ENCODE results near the gene CALU.

Gene CALU

DNA sequence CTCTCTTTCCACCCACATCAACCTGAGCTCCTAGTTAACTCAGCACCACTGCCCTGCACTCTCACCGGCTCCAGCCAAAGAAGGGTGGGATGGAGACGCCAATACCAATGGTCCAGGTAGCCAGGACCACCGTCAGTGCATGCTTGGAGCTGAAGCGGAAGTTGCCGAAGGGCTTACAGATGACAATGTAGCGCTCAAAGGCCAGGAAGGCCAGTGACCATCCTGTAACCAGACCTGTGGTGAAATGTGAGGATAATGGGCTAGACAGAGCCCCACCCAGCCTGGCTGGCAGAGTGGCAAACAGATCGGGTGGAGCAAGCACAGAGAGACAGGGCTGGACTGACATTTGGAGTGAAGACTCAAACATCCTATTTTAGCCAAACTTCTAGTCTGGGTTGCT is 35.8 kb downstream of the CALU start:
- Mint-ChIP-seq H3K27me3 (no peaks in the 10 kb centered on the region), H3K9me3 (peaks cover 7% of the 10 kb centered on the region), H3K27ac (no peak overlapping the region), H3K36me3 (peaks cover 20% of the 10 kb centered on the region), H3K4me3 (no peak overlapping the region), H3K4me1 (no peaks in the 10 kb centered on the region)
- no peak for ATAC-seq (ENCODE audit: low read depth)
- DNase-seq (ENCODE audit: low spot score in 2 of 2): no peak

DNA sequence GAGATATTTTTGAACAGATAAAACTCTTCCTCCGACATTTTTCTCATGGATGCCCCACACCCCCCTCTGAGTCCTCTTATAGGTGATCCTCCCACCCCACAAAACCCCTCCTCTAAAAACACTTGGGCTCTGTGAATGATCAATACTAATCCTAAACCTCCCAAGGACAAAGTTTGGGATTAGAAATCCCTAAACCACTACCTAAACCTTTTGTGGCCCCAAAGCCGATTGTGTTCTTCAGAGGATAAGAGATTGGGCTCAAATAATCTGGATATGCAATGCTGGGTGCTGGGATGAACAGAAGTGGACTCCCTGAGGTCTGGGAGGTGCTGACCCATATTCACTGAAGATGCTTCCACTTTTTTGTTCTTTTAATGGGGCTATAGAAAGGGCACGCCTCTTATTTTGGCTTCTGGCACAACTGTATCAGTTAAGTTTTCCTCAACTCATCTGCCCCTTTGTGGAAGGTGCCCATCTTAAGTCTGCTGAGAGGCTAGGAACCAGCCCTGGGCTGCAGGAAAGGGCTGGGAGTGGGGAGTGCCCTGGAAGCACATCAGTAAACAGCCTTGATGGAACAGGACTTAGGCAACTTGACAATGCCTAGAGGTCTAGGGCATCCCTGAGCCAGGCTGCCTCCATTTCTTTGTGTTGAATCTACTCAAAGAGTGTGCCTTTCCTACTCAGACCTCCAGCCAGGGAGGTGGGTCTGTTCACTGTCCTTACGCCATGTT is 36.8 kb downstream of the CALU start, which contains the start of gene OPN1SW:
Gene OPN1SW, minus strand, starts transcription at position 51 of the 731 bp plus-strand sequence. Its CDS starts 13 bp downstream, at position 38.
- no peak for ATAC-seq (ENCODE audit: low read depth)
- no peak within 1 kb of the TSS for H3K27ac Mint-ChIP-seq

DNA sequence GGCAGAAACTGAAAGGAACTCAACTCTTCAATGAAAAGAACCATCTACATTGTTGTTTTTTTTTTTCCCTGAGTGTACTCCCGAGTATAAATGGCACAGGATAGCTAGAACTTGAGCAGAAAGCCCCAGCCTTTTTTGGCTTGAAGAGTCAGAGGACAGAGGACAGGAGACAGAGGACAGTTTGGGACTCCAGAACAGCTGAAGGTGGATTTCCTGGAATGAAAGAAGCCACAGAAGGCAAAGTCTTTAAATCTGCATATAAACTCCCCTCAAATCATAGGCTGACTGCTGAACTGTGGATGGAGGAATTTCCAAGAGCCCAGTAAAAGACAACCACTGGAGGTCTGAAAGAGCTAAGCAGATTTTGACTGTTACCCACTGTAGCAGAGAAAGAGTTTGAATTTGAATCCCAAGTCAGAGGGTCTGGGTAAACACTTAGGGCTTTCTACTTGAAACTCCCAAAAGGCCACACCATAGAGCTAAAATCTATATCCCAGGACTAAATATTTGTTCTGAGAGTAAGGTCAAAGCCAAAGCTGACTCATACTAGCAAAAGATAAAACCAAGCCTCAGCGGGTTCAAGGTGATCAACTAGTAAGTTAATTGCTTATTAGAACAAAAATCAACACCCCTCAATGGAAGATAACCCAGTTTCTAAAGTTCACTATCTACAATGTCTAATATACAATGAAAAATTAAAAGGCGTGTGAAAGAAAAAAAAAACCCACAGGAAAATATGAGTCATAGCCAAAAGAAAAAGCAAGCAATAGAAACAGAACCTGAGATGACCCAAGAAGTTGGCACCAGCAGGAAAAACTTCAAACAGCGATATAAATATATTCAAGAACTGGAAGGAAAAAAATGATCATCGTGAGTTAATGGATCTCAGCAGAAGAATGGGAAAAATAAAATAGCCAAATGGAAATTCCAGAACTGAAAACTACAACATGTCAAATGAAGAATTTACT is 38.3 kb downstream of the CALU start:
- DNase-seq (ENCODE audit: low spot score in 2 of 2) (no peak), ATAC-seq (ENCODE audit: low read depth) (no peak)
- Mint-ChIP-seq H3K27ac (no peak overlapping the region), H3K4me3 (no peak overlapping the region), H3K27me3 (no peaks in the 10 kb centered on the region), H3K36me3 (peaks cover 12% of the 10 kb centered on the region), H3K9me3 (peaks cover 7% of the 10 kb centered on the region), H3K4me1 (no peaks in the 10 kb centered on the region)

More for the DNA sequence above, 36.8 kb downstream of the CALU start, which contains the start of gene OPN1SW:
- Mint-ChIP-seq H3K36me3 (peaks cover 14% of the 10 kb centered on the region), H3K27me3 (no peaks in the 10 kb centered on the region), H3K4me3 (no peak within 1 kb of the TSS), H3K4me1 (no peaks in the 10 kb centered on the region), H3K9me3 (peaks cover 7% of the 10 kb centered on the region)
- DNase-seq (ENCODE audit: low spot score in 2 of 2): no peak

DNA sequence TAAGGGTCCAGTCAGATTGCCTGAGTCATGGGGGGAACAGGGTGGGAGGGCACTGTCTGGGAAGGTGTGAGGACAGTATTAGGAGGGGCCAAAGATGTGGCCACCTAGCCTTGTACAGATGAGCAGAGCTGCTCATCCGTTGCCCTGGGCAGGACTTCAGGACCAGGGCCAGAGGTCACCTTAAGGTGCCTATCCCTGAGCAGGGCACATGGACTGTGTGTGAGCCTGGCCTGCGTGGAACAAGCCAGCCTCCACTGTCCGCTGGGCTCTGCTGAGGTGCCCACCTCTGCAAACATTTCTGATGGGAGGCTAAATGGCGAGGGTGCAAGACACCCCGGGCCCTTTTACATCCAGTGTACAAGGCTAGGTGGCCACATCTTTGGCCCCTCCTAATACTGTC is 39.8 kb downstream of the CALU start:
- ATAC-seq (ENCODE audit: low read depth) (no peak), DNase-seq (ENCODE audit: low spot score in 2 of 2) (no peak)
- no peak overlapping the region for H3K27ac Mint-ChIP-seq
- H3K4me3 Mint-ChIP-seq: no peak overlapping the region
- peaks cover 6% of the 10 kb centered on the region for H3K36me3 Mint-ChIP-seq
- H3K9me3 Mint-ChIP-seq: peaks cover 7% of the 10 kb centered on the region
- no peaks in the 10 kb centered on the region for H3K27me3 Mint-ChIP-seq
- H3K4me1 Mint-ChIP-seq: no peaks in the 10 kb centered on the region

DNA sequence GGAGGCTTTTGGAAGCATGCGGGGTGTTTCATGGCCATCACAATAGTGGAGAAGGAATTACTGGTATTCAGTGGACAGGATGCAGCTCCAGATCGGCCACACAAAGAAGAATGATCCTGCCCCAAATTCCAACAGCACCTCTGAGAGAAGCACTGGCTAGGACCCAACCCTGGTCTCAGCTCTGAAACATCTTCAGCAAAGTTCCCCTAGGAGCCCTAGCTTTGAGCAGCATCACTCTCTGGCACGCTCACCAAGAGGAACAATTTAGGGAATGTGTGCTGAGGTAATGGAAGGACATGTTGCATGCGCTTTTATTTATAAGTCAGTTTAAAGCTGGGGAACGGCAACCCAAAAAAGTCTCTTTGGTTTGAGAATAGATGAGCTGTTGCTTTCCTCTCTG is 42.0 kb downstream of the CALU start:
- H3K4me1 Mint-ChIP-seq: no peaks in the 10 kb centered on the region
- no peak overlapping the region for H3K27ac Mint-ChIP-seq
- peaks cover 3% of the 10 kb centered on the region for H3K36me3 Mint-ChIP-seq
- H3K9me3 Mint-ChIP-seq: peaks cover 8% of the 10 kb centered on the region
- ATAC-seq (ENCODE audit: low read depth) (no peak), DNase-seq (ENCODE audit: low spot score in 2 of 2) (no peak)
- no peaks in the 10 kb centered on the region for H3K27me3 Mint-ChIP-seq
- H3K4me3 Mint-ChIP-seq: no peak overlapping the region

DNA sequence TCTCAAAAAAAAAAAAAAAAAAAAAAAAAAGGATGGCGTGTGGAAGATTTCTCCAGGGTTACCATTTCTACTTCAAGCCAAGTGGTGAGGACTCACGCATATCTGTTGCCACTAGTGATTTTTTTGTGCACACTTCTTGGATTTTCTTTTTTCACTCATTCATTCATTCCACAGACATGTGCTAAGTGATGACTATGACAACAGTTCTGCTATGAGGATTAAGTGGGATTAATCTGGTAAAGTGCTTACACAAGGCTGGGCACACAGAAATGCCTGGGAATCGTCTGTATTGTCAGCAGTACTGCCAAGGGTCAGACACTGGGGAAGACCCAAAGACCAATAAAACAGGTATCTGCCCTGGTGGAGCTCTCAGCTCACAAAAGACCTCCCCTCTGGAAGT is 42.7 kb downstream of the CALU start:
- no peaks in the 10 kb centered on the region for H3K4me1 Mint-ChIP-seq
- peaks cover 3% of the 10 kb centered on the region for H3K36me3 Mint-ChIP-seq
- ATAC-seq (ENCODE audit: low read depth): no peak
- H3K27me3 Mint-ChIP-seq: no peaks in the 10 kb centered on the region
- H3K9me3 Mint-ChIP-seq: peaks cover 9% of the 10 kb centered on the region
- no peak for DNase-seq (ENCODE audit: low spot score in 2 of 2)
- no peak overlapping the region for H3K4me3 Mint-ChIP-seq
- no peak overlapping the region for H3K27ac Mint-ChIP-seq

DNA sequence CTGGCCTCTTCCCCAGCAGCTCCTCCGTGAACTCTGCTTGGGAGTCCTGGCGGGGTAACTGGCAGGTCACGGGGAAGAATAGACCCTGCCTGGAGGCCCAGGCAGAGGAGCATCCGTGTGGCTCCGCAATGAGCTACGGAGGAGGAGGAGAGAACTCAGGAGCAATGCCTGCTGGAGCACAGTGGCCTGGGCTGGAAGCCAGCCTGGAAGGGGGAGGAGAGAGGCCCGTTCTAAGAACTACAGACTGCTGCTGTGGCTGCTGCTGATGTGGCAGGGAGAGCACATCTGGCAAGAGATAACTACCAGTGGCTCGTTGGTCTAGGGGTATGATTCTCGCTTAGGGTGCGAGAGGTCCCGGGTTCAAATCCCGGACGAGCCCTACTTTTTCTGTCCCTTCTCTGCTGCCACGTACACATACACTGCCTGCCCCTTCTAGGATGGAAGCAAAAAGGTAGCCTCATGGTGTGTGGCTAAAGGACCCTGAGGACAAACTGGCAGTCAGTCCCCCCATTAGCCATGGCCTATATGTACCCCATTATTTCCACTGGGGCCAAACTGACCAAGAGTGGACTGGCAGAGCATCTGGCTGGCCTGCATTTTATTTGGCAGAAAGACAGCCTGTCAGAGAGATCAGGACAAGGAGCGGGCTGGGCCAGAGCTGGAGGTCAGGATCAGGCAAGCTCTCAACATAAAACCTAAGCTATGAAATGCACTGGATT is 44.1 kb downstream of the CALU start:
- no peak overlapping the region for H3K27ac Mint-ChIP-seq
- H3K9me3 Mint-ChIP-seq: peaks cover 2% of the 10 kb centered on the region
- no peaks in the 10 kb centered on the region for H3K27me3 Mint-ChIP-seq
- no peaks in the 10 kb centered on the region for H3K4me1 Mint-ChIP-seq
- no peaks in the 10 kb centered on the region for H3K36me3 Mint-ChIP-seq
- ATAC-seq (ENCODE audit: low read depth) (no peak), DNase-seq (ENCODE audit: low spot score in 2 of 2) (no peak)
- no peak overlapping the region for H3K4me3 Mint-ChIP-seq

DNA sequence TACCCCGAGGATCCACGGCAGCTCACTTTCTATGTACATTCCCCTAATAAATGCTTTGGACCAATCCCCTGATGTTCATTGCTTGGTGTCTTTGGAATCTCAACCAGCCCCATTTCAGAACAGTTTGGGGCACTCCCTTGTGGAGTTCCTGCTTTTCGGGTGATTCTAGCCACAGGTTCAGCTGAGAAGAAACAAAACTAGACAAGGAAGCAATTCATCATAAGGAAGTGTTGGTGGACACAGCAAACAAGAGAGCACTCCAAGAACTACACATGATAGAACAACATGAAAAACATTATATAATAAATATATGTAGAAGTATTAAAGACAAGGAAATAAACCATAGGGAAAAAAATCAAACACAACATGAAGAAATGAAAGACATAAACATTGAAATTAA is 46.6 kb downstream of the CALU start:
- Mint-ChIP-seq H3K9me3 (peaks cover 2% of the 10 kb centered on the region), H3K4me3 (no peak overlapping the region), H3K27me3 (no peaks in the 10 kb centered on the region), H3K27ac (no peak overlapping the region), H3K36me3 (no peaks in the 10 kb centered on the region), H3K4me1 (peaks cover 5% of the 10 kb centered on the region)
- DNase-seq (ENCODE audit: low spot score in 2 of 2) (no peak), ATAC-seq (ENCODE audit: low read depth) (no peak)

DNA sequence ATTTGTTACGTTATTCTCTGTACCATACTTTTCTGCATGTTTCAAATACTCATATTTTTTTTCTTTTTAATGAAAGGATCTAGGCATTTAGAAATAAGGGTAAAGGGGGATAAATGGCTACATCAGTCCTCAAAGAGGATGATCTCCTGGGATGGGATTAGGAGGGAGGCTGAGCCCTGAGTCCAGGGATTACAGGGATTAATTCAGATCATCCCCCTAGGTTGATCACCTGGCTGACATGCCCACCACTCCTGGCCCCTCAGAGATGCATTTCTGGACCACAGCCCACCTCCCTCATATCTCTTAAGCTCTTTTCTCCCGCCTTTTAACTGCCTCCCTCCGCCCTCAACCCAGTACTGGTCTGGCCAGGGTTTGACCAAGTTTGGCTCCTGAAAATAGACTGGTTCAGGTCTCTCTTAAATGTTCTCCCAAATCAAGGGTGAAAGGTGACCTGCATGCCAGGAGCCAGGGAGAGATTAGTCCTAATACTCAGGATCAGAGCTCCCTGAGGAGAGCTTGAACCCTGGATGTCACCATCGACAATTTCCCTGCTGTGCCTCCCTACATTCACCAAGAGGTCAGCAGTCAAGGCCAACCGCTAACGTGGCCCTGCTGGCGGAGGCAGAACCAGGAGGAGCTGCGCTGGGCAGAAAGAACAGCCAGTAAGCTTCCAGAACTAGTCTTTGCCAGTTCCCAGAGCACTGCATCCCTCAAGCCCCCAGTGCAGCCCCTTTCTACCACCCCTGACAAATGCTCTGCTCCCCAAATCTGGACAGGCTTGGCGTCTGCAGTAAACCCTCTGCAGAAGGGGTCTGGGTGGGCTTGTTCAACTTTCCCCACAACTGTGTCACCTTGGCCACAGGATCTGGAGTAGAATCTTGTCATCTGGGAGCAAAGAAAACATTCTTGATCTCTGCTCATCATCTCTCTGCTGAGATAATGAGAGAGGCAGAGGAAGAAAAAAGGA is 49.6 kb downstream of the CALU start:
- Mint-ChIP-seq H3K36me3 (no peaks in the 10 kb centered on the region), H3K4me1 (peaks cover 8% of the 10 kb centered on the region), H3K27ac (peak overlapping the region; percentile 28), H3K4me3 (peak overlapping the region; percentile 8), H3K27me3 (no peaks in the 10 kb centered on the region), H3K9me3 (peaks cover 2% of the 10 kb centered on the region)
- ATAC-seq (ENCODE audit: low read depth) (no peak), DNase-seq (ENCODE audit: low spot score in 2 of 2) (no peak)

DNA sequence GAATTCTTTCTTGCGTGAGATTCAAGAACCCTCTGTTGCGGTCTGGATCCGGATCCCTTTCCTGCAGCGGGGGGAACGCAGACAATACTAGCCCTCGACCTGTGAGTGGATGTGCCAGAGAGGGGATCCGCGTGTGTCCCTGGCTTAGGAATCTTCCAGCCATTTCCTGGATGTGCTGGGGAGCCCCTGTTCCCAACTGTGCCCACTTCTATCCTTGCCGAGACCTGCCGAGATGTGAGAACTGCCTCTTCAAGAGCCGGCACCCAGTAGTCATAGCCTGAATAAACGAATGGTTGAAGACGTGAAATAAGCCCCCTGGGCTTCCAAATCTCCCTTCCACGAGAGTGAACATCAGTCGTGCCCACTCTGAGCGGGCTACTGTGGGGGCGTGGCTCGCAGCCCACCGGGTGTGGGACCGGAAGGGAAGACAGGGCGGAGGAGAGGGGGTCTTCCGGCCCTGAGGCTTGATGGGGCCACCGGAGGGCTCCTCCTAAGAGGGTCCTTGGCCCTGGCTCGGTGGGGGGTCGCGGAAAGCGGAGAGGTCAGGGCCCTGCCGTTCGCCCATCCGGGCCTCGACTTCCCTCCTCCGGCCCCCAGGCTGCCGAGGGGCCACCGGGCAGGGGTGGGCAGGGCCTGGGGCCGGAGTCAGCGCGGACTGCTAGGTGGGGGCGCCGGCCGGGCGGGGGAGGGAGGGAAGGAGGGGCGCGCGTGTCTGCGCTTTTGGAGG is 51.3 kb downstream of the CALU start:
- no peaks in the 10 kb centered on the region for H3K36me3 Mint-ChIP-seq
- H3K9me3 Mint-ChIP-seq: peaks cover 2% of the 10 kb centered on the region
- peak overlapping the region; percentile 37 for H3K27ac Mint-ChIP-seq
- H3K4me3 Mint-ChIP-seq: peak overlapping the region; percentile 86
- peaks cover 8% of the 10 kb centered on the region for H3K4me1 Mint-ChIP-seq
- ATAC-seq (ENCODE audit: low read depth) (no peak), DNase-seq (ENCODE audit: low spot score in 2 of 2) (peak in 1 of 2 donors; percentile 25)
- H3K27me3 Mint-ChIP-seq: no peaks in the 10 kb centered on the region

DNA sequence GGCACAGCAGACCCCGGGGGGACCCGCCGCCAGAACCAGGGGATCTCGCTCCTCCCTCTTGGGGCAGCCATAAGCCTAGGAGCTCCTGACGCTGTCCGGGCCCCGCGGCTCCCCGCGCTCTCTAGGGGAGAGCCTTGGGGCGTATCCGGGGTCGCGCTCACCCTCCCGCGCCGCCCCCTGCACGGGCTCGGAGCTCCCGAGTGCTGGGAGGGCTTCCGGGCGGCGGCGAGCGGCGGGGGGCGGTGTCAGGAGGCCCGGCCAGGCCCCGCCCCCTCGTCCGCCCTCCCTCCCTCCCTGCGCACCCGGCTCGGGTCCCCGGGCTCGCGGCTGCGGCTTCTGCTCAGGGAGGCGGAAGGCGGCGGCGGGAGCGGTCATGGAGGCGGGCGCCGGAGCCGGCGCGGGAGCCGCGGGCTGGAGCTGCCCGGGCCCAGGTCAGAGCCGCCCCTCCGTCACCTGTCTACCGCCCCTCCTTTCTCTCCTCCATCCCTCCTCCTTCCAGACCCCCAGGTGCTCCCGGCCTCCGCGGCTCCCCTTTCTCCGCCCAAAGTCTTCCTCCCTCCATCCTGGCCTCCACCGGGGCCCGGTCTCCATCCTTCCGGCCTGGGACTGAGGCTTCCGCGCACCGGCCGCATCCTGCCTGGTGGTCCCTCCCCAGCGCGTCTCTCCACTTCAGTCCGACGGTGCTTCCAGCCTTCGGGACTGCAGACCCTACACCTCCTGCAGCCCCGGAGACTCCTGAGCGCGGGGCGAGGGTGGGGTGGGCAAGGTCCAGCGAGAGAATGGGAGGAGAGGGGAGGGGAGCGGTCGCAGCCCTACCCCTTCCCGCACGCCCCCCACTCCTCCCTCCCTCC is 52.2 kb downstream of the CALU start, which contains the start of gene CCDC136:
Gene CCDC136, plus strand, starts transcription at position 848 of the 851 bp plus-strand sequence. CDS start 444 bp downstream, outside the sequence.
- Mint-ChIP-seq H3K4me3 (peak within 1 kb of the TSS; percentile 89), H3K36me3 (no peaks in the 10 kb centered on the region), H3K9me3 (no peaks in the 10 kb centered on the region), H3K4me1 (peaks cover 8% of the 10 kb centered on the region), H3K27ac (peak within 1 kb of the TSS; percentile 64), H3K27me3 (no peaks in the 10 kb centered on the region)
- peak; percentile 52 to 66 for DNase-seq (ENCODE audit: low spot score in 2 of 2)
- ATAC-seq (ENCODE audit: low read depth): peak; percentile 82

DNA sequence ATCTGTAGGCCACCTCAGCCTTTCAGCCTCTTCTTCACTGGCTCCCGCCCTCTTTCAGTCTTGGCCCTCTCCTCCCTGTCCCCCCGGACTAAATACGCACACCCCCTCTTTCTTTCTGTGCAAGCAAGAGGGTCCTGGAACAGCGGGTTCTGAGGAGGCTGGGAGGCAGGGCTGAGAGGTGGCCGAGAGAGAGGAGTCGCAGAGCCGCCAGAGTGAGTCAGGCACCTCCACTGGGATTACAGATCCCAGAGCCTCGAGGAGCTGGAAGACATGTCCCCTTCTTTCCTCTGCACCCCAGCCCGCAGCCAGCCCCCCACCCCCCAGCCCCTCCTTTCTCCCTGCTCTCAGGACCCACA is 52.8 kb downstream of the CALU start:
- peak overlapping the region; percentile 89 for H3K4me3 Mint-ChIP-seq
- DNase-seq (ENCODE audit: low spot score in 2 of 2) (no peak), ATAC-seq (ENCODE audit: low read depth) (no peak)
- peaks cover 8% of the 10 kb centered on the region for H3K4me1 Mint-ChIP-seq
- peak overlapping the region; percentile 64 for H3K27ac Mint-ChIP-seq
- no peaks in the 10 kb centered on the region for H3K27me3 Mint-ChIP-seq
- no peaks in the 10 kb centered on the region for H3K9me3 Mint-ChIP-seq
- H3K36me3 Mint-ChIP-seq: no peaks in the 10 kb centered on the region

Measured in memory B cell (primary cell).